ENCODE measurements around the gene EMC8. TPM values are rescaled to one million over a fixed set of nuclear protein-coding genes. Genes with fewer than 3 reads are reported as not detected.

The EMC8 gene
- total RNA-seq, 1 donor from 2014 or later, result 35.5 TPM

DNA sequence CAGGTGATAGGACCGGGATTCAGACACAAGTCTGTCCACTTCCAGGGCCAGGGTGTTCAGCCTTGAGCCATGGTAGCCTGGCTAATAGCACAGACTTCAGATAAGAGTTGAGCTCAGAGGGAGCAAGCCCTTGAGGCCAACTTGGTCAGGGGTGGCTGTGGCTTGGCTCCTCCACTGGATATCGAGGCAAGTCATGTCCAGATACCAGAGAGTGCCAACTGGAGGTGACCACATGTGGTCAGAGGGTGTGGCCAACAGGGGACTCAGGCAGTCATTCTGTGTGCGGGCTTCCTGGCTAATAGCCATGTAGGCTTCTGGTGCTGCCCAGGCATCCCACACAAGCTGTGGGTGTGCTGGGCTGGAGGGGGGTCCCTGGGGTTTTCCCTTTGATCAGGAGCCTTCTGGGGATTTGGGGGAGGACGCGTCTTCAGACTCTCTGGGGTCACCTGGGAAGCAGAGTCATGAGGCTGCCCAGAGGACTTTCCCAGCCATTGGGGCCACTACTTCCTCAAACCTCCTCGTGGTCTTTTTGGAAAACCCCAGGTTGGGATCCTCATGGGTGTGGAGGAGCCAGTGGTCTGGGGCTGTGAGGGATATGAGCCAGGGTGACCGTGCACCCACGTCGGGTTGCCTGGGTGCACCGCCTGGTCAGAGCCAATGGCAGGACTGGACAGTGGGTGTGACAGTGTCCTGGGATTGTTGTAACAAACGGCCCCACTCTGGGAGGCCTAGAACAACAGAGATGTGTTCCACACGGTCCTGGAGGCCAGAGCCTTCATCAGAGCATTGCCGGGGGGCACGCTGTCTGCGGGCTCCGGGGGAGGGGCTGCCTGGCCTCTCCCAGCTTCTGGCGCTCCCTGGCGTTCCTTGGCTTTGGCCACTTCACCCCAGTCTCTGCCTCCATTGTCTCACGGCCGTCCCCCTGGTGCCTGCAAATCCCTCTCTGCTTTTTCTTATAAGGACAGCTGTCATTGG lies 25.1 kb upstream of the EMC8 start:
- Mint-ChIP-seq H3K27me3 (ENCODE audit: unreplicated experiment) (peaks cover 11% of the 10 kb centered on the region), H3K27ac (ENCODE audit: unreplicated experiment) (no peak overlapping the region), H3K4me1 (ENCODE audit: unreplicated experiment) (peaks cover 2% of the 10 kb centered on the region), H3K36me3 (ENCODE audit: unreplicated experiment) (no peaks in the 10 kb centered on the region), H3K9me3 (ENCODE audit: unreplicated experiment) (no peaks in the 10 kb centered on the region), H3K4me3 (ENCODE audit: unreplicated experiment) (no peak overlapping the region)
- no peak for DNase-seq (ENCODE audit: extremely low spot score, unreplicated experiment)
- TF ChIP-seq, protein P1, sequence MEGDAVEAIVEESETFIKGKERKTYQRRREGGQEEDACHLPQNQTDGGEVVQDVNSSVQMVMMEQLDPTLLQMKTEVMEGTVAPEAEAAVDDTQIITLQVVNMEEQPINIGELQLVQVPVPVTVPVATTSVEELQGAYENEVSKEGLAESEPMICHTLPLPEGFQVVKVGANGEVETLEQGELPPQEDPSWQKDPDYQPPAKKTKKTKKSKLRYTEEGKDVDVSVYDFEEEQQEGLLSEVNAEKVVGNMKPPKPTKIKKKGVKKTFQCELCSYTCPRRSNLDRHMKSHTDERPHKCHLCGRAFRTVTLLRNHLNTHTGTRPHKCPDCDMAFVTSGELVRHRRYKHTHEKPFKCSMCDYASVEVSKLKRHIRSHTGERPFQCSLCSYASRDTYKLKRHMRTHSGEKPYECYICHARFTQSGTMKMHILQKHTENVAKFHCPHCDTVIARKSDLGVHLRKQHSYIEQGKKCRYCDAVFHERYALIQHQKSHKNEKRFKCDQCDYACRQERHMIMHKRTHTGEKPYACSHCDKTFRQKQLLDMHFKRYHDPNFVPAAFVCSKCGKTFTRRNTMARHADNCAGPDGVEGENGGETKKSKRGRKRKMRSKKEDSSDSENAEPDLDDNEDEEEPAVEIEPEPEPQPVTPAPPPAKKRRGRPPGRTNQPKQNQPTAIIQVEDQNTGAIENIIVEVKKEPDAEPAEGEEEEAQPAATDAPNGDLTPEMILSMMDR (IDR thresholded peaks at IDR 0.05), result no peak

DNA sequence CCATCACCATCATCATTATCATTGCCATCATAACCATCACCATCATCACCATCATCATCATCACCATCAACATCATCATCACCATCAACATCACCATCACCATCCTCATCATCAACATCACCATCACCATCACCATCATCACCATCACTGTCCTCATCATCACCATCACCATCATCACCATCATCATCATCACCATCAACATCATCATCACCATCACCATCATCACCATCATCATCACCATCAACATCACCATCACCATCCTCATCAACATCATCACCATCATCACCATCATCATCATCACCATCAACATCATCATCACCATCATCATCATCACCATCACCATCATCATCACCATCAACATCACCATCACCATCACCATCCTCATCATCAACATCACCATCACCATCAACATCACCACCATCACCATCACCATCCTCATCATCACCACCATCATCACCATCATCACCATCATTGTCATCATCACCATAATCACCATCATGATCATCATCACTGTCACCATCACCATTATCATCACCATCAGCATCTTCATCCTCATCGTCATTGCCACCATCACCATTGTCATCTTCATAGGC lies 24.1 kb upstream of the EMC8 start:
- no peak for DNase-seq (ENCODE audit: extremely low spot score, unreplicated experiment)
- Mint-ChIP-seq H3K27ac (ENCODE audit: unreplicated experiment) (no peak overlapping the region), H3K4me1 (ENCODE audit: unreplicated experiment) (peaks cover 2% of the 10 kb centered on the region), H3K4me3 (ENCODE audit: unreplicated experiment) (no peak overlapping the region), H3K27me3 (ENCODE audit: unreplicated experiment) (peaks cover 16% of the 10 kb centered on the region), H3K36me3 (ENCODE audit: unreplicated experiment) (no peaks in the 10 kb centered on the region), H3K9me3 (ENCODE audit: unreplicated experiment) (no peaks in the 10 kb centered on the region)
- TF ChIP-seq, protein P1 (IDR thresholded peaks at IDR 0.05), result no peak

DNA sequence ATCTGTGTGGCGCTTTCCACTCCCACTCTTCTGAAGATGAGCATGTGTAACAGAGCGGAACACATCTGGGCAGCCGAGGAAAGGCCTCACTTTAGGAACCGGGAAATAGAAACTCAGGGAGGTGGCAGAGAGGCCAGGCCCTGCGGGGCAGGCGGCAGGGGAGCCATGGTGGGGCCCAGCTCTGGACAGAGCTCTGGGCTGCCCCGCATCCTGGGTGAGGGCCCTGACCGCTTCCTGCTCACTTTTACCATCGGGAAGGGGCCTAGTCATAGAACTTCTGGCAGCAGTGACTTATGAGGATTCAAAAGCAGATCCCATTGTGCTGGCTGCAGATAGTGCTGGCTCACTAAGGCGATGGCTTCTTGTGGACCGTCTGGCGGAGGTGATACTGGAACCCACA lies 22.8 kb upstream of the EMC8 start:
- Mint-ChIP-seq H3K4me3 (ENCODE audit: unreplicated experiment) (no peak overlapping the region), H3K36me3 (ENCODE audit: unreplicated experiment) (no peaks in the 10 kb centered on the region), H3K4me1 (ENCODE audit: unreplicated experiment) (peaks cover 2% of the 10 kb centered on the region), H3K27ac (ENCODE audit: unreplicated experiment) (no peak overlapping the region), H3K27me3 (ENCODE audit: unreplicated experiment) (peaks cover 20% of the 10 kb centered on the region), H3K9me3 (ENCODE audit: unreplicated experiment) (no peaks in the 10 kb centered on the region)
- TF ChIP-seq, protein P1 (IDR thresholded peaks at IDR 0.05), result no peak
- DNase-seq (ENCODE audit: extremely low spot score, unreplicated experiment), result no peak

DNA sequence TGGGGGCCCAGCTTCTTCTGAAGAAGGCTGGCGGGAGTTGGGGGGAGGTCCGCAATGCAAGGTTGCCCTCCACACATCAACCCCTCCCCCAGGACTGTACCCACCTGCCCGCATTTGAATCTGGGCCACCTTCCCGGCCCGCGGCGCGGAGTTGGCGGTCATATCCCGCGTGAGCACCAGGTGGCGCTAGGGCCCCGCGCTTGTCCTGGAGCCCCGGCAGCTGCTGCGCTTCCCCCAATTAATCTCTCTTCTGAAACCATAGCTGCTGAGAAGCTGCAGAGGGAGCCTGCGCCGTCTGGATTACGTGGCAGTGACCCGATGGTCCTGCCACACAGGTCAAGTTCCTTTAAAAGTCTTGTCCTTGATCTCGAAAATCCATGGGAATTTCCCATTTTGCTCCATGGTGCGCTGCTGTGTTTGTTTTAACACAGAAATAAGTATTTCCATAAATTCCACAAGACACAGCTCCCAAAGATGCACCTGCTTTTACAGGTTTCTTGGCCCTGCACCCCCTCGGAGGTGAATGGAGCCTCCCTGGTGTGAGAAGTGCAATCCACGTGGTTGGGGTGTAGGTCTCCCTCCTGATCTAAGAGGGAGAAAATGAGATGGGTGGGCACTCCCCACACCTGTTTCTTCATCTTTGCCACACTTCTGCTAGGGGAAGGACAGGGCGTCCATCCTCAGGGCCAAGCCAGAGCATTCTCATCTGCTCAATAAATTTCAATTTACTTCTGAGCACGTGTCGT lies 22.2 kb upstream of the EMC8 start:
- Mint-ChIP-seq H3K27me3 (ENCODE audit: unreplicated experiment) (peaks cover 20% of the 10 kb centered on the region), H3K36me3 (ENCODE audit: unreplicated experiment) (no peaks in the 10 kb centered on the region), H3K27ac (ENCODE audit: unreplicated experiment) (no peak overlapping the region), H3K9me3 (ENCODE audit: unreplicated experiment) (no peaks in the 10 kb centered on the region), H3K4me3 (ENCODE audit: unreplicated experiment) (no peak overlapping the region), H3K4me1 (ENCODE audit: unreplicated experiment) (peaks cover 2% of the 10 kb centered on the region)
- TF ChIP-seq, protein P1 (IDR thresholded peaks at IDR 0.05), result peak; percentile 97
- DNase-seq (ENCODE audit: extremely low spot score, unreplicated experiment), result peak; percentile 94

Data from osteocyte (in vitro differentiated cells).